HG02571 (cell line): ENCODE results near the gene NAP1L5.

Source experiments
- ATAC-seq: cut with Tn5 transposase; IDR thresholded peaks from one replicate; pipeline ENCODE4 v1.9.1; 2021; ENCODE audit warnings: mild to moderate bottlenecking, moderate library complexity; ENCODE audit not compliant: unreplicated experiment

The NAP1L5 gene

GRCh38 chr4:88697588-88698329 is at the start of gene NAP1L5:
Gene NAP1L5 (minus strand): TSS chr4:88697829. CDS start chr4:88697754, 75 bp downstream.
- peak; percentile 88 for ATAC-seq

- ATAC-seq = no peak
Observed at GRCh38 chr4:88747351-88747750, 49.7 kb upstream of the NAP1L5 start.

GRCh38 chr4:88746206-88746605 is 48.6 kb upstream of the NAP1L5 start:
- no peak for ATAC-seq

GRCh38 chr4:88745581-88746163 is 48.0 kb upstream of the NAP1L5 start:
- no peak for ATAC-seq

- no peak for ATAC-seq
Observed at GRCh38 chr4:88745175-88745574, 47.5 kb upstream of the NAP1L5 start.

- no peak for ATAC-seq
Observed at GRCh38 chr4:88744609-88745008, 47.0 kb upstream of the NAP1L5 start.

- ATAC-seq = no peak
Observed at GRCh38 chr4:88743696-88744095, 46.1 kb upstream of the NAP1L5 start.

- no peak for ATAC-seq
Observed at GRCh38 chr4:88742561-88742960, 44.9 kb upstream of the NAP1L5 start.

GRCh38 chr4:88738180-88738579 is 40.6 kb upstream of the NAP1L5 start:
- ATAC-seq = no peak

- ATAC-seq = peak; percentile 87
Observed at GRCh38 chr4:88737307-88737941, 39.8 kb upstream of the NAP1L5 start.

GRCh38 chr4:88736264-88736663 is 38.6 kb upstream of the NAP1L5 start:
- no peak for ATAC-seq

- ATAC-seq = no peak
Observed at GRCh38 chr4:88735564-88735963, 37.9 kb upstream of the NAP1L5 start.

- ATAC-seq = no peak
Observed at GRCh38 chr4:88734403-88734949, 36.8 kb upstream of the NAP1L5 start.

GRCh38 chr4:88732714-88733368 is 35.2 kb upstream of the NAP1L5 start:
- ATAC-seq = no peak

- ATAC-seq = no peak
Observed at GRCh38 chr4:88731381-88731780, 33.8 kb upstream of the NAP1L5 start.

GRCh38 chr4:88730811-88731210 is 33.2 kb upstream of the NAP1L5 start:
- no peak for ATAC-seq

- no peak for ATAC-seq
Observed at GRCh38 chr4:88729146-88729760, 31.6 kb upstream of the NAP1L5 start.

GRCh38 chr4:88728146-88728545 is 30.5 kb upstream of the NAP1L5 start:
- ATAC-seq = no peak

GRCh38 chr4:88725986-88726385 is 28.4 kb upstream of the NAP1L5 start:
- ATAC-seq = no peak

GRCh38 chr4:88725143-88725542 is 27.5 kb upstream of the NAP1L5 start:
- no peak for ATAC-seq

- no peak for ATAC-seq
Observed at GRCh38 chr4:88724406-88724805, 26.8 kb upstream of the NAP1L5 start.
